ENCODE results near the gene FGFR1OP2. TPM values are rescaled to one million over a fixed set of nuclear protein-coding genes. Genes with fewer than 3 reads are reported as not detected.

FGFR1OP2 gene
- total RNA-seq, 4 donors from 2014 or later: 63.8 to 114 (median 87.0) TPM

GRCh38 chr12:27014085-27014858, 76.0 kb downstream of the FGFR1OP2 start, which contains the start of gene TM7SF3:
Gene TM7SF3, minus strand, starts transcription at chr12:27014384. Its CDS starts 216 bp downstream, at chr12:27014168.
- DNase-seq (ENCODE audit: low spot score) (peak; percentile 79), ATAC-seq (ENCODE audit: low FRiP score) (peak; percentile 98)
- peak in 2 of 3 donors; percentile 21 to 80 for TF ChIP-seq CTCF (IDR thresholded peaks at IDR 0.05)

GRCh38 chr12:27014859-27015729, 76.8 kb downstream of the FGFR1OP2 start:
- TF ChIP-seq CTCF (IDR thresholded peaks at IDR 0.05): no peak
- ATAC-seq (ENCODE audit: low FRiP score): no peak

GRCh38 chr12:27015730-27016076, 77.4 kb downstream of the FGFR1OP2 start:
- no peak for DNase-seq (ENCODE audit: low spot score)
- ATAC-seq (ENCODE audit: low FRiP score): no peak

More at GRCh38 chr12:27014859-27015729, 76.8 kb downstream of the FGFR1OP2 start:
- DNase-seq (ENCODE audit: low spot score): no peak

More at GRCh38 chr12:27015730-27016076, 77.4 kb downstream of the FGFR1OP2 start:
- no peak for TF ChIP-seq CTCF (IDR thresholded peaks at IDR 0.05)

Other genes with a start within 250 kb of the FGFR1OP2 start
- 10 to 100 TPM; 39.0 to 62.9 (median 47.4) TPM for gene ITPR2, start 105.3 kb upstream of the FGFR1OP2 start, total RNA-seq
- 10 to 100 TPM; 12.1 to 27.3 (median 19.8) TPM for gene INTS13, start 489 bp upstream of the FGFR1OP2 start, total RNA-seq
- gene TM7SF3, start 75.9 kb downstream of the FGFR1OP2 start, total RNA-seq: 10 to 100 TPM; 33.9 to 92.5 (median 62.4) TPM
- gene MED21, start 84.1 kb downstream of the FGFR1OP2 start, total RNA-seq: 10 to 100 TPM; 30.6 to 37.5 (median 33.4) TPM
- not detected for gene C12orf71, start 144.1 kb downstream of the FGFR1OP2 start, total RNA-seq